ENCODE data around the gene PGBD1.
A peak's percentile ranks its signal among the peaks of the same experiment; 100 is the strongest.

PGBD1 gene

GRCh38 chr6:28336284-28337120 lies 55.1 kb downstream of the PGBD1 start:
- DNase-seq, result no peak

GRCh38 chr6:28337121-28337520 lies 55.7 kb downstream of the PGBD1 start:
- DNase-seq, result no peak

GRCh38 chr6:28340310-28341095 lies 59.1 kb downstream of the PGBD1 start:
- no peak for DNase-seq

- no peak for DNase-seq
Measured at GRCh38 chr6:28343898-28344677, 62.7 kb downstream of the PGBD1 start.

GRCh38 chr6:28345201-28345600 lies 63.8 kb downstream of the PGBD1 start:
- no peak for DNase-seq

- DNase-seq, result no peak
Measured at GRCh38 chr6:28347119-28347518, 65.7 kb downstream of the PGBD1 start.

- DNase-seq, result no peak
Measured at GRCh38 chr6:28349344-28349891, 68.0 kb downstream of the PGBD1 start.

GRCh38 chr6:28349892-28350737 lies 68.7 kb downstream of the PGBD1 start, which contains the start of gene ZKSCAN3:
ZKSCAN3 (plus strand) TSS chr6:28349947; CDS start chr6:28359587, 9,640 bp downstream.
- peak; percentile 67 for DNase-seq

GRCh38 chr6:28351087-28351486 lies 69.7 kb downstream of the PGBD1 start:
- no peak for DNase-seq

- no peak for DNase-seq
Measured at GRCh38 chr6:28351493-28351925, 70.1 kb downstream of the PGBD1 start.

All from NCI-H1092 (cell line).